ENCODE data around the gene RGS11.

DNA sequence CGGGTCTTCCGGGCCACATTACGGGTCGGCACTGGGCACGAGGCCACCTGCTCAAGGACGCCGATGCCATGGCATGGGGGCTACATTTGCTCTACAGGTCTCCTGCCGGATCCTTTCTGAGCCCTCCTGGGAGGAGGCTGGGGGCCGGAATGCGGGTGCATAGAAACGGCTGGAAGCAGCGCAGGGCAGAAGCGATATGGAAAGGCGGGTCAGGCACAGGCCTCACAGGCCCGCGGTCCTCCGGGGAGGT lies 48.4 kb upstream of the RGS11 start:
- TF ChIP-seq, protein P1, sequence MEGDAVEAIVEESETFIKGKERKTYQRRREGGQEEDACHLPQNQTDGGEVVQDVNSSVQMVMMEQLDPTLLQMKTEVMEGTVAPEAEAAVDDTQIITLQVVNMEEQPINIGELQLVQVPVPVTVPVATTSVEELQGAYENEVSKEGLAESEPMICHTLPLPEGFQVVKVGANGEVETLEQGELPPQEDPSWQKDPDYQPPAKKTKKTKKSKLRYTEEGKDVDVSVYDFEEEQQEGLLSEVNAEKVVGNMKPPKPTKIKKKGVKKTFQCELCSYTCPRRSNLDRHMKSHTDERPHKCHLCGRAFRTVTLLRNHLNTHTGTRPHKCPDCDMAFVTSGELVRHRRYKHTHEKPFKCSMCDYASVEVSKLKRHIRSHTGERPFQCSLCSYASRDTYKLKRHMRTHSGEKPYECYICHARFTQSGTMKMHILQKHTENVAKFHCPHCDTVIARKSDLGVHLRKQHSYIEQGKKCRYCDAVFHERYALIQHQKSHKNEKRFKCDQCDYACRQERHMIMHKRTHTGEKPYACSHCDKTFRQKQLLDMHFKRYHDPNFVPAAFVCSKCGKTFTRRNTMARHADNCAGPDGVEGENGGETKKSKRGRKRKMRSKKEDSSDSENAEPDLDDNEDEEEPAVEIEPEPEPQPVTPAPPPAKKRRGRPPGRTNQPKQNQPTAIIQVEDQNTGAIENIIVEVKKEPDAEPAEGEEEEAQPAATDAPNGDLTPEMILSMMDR (IDR thresholded peaks at IDR 0.05), result no peak
- TF ChIP-seq POLR2A (IDR thresholded peaks at IDR 0.05), result no peak

All from esophagus squamous epithelium (tissue), 4 donors.